ENCODE measurements around the gene MVP.
"Not testable (repeated sequence)": the region's sequence is repeated elsewhere in the genome, so short reads cannot be mapped to it uniquely, and the experiment has no call there.

DNA sequence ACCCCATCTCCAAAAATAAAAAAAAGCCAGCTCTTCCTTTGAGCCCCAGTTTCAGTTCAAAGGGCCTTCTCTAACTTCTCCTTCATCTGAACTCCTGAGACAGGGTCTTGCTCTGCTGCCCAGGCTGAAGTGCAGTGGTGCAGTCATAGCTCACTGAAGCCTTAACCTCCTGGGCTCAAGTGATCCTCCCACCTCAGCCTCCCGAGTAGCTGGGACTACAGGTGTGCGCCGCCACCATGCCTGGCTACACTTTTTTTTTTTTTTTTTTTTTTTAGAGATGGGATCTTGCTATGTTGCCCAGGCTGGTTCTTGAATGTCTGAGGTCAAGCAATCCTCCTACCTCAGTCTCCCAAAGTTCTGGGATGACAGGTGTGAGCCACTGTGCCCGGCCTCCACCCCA, 13.0 kb downstream of the MVP start:
- TF ChIP-seq, protein P1, sequence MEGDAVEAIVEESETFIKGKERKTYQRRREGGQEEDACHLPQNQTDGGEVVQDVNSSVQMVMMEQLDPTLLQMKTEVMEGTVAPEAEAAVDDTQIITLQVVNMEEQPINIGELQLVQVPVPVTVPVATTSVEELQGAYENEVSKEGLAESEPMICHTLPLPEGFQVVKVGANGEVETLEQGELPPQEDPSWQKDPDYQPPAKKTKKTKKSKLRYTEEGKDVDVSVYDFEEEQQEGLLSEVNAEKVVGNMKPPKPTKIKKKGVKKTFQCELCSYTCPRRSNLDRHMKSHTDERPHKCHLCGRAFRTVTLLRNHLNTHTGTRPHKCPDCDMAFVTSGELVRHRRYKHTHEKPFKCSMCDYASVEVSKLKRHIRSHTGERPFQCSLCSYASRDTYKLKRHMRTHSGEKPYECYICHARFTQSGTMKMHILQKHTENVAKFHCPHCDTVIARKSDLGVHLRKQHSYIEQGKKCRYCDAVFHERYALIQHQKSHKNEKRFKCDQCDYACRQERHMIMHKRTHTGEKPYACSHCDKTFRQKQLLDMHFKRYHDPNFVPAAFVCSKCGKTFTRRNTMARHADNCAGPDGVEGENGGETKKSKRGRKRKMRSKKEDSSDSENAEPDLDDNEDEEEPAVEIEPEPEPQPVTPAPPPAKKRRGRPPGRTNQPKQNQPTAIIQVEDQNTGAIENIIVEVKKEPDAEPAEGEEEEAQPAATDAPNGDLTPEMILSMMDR (IDR thresholded peaks at IDR 0.05; ENCODE audit: low read depth, low read length), result not testable (repeated sequence)
- TF ChIP-seq EZH2phosphoT487 (IDR thresholded peaks at IDR 0.05; ENCODE audit: low read depth), result not testable (repeated sequence)
